H9 (cell line): ENCODE data around the gene SRGAP1. TPM values are rescaled to one million over a fixed set of nuclear protein-coding genes. Genes with fewer than 3 reads are reported as not detected.

ENCODE experiments used
- DNase-seq: peaks from one replicate; pipeline ENCODE4 v3.0.0-alpha.2; 2017
- H2AFZ ChIP-seq: one replicate; pipeline ENCODE4 v1.6.1; 2013; ENCODE audit warnings: mild to moderate bottlenecking, low read length, control low read depth, moderate library complexity
- H2AK5ac ChIP-seq: 2 replicates; pipeline ENCODE4 v1.6.1; 2013; ENCODE audit warnings: low read length, control low read depth, mixed read lengths; ENCODE audit not compliant: insufficient read length
- H2BK120ac ChIP-seq: one replicate; pipeline ENCODE4 v1.6.1; 2013; ENCODE audit warnings: low read depth, mild to moderate bottlenecking, low read length, control low read depth, inconsistent platforms; ENCODE audit not compliant: poor library complexity, severe bottlenecking
- H2BK12ac ChIP-seq: 2 replicates; pipeline ENCODE4 v1.6.1; 2013; ENCODE audit warnings: low read length, control low read depth, mixed read lengths, low read depth; ENCODE audit not compliant: insufficient read length
- H2BK15ac ChIP-seq: 2 replicates; pipeline ENCODE4 v1.6.1; 2013; ENCODE audit warnings: low read depth, low read length, control low read depth
- H2BK20ac ChIP-seq: one replicate; pipeline ENCODE4 v1.6.1; 2013; ENCODE audit warnings: low read depth, mild to moderate bottlenecking, low read length, control low read depth, inconsistent platforms; ENCODE audit not compliant: poor library complexity, severe bottlenecking
- H2BK5ac ChIP-seq: 2 replicates; pipeline ENCODE4 v1.6.1; 2013; ENCODE audit warnings: low read length, control low read depth, mixed read lengths; ENCODE audit not compliant: insufficient read length
- H3K14ac ChIP-seq: 2 replicates; pipeline ENCODE4 v1.6.1; 2013; ENCODE audit warnings: low read length, control low read depth; ENCODE audit not compliant: insufficient read depth
- H3K18ac ChIP-seq: 2 replicates; pipeline ENCODE4 v1.6.1; 2013; ENCODE audit warnings: low read depth, mild to moderate bottlenecking, mixed read lengths, low read length, control low read depth; ENCODE audit not compliant: insufficient read length
- H3K23ac ChIP-seq: 2 replicates; pipeline ENCODE4 v1.6.1; 2013; ENCODE audit warnings: low read length, control low read depth, mixed read lengths, low read depth; ENCODE audit not compliant: insufficient read length
- H3K23me2 ChIP-seq: 2 replicates; pipeline ENCODE4 v1.6.1; 2013; ENCODE audit warnings: low read depth, mild to moderate bottlenecking, mixed read lengths, low read length, control low read depth; ENCODE audit not compliant: insufficient read length, poor library complexity, severe bottlenecking
- H3K27ac ChIP-seq: 2 replicates; pipeline ENCODE4 v1.5.1; 2013; ENCODE audit warnings: low read length, control low read depth, mixed read lengths, low read depth; ENCODE audit not compliant: insufficient read length
- H3K27me3 ChIP-seq: 2 replicates; pipeline ENCODE4 v1.6.1; 2013; ENCODE audit warnings: low read length, control low read depth, inconsistent platforms; ENCODE audit not compliant: insufficient read depth
- H3K4ac ChIP-seq: 2 replicates; pipeline ENCODE4 v1.6.1; 2013; ENCODE audit warnings: low read depth, mild to moderate bottlenecking, control low read depth, inconsistent platforms, low read length, moderate library complexity
- H3K4me1 ChIP-seq: 2 replicates; pipeline ENCODE4 v1.6.1; 2013; ENCODE audit warnings: low read length, control low read depth, inconsistent platforms; ENCODE audit not compliant: insufficient read depth
- H3K4me2 ChIP-seq: 2 replicates; pipeline ENCODE4 v1.6.1; 2013; ENCODE audit warnings: low read length, control low read depth, mixed read lengths; ENCODE audit not compliant: insufficient read length, insufficient read depth
- H3K56ac ChIP-seq: 2 replicates; pipeline ENCODE4 v1.6.1; 2013; ENCODE audit warnings: low read depth, mild to moderate bottlenecking, mixed read lengths, low read length, control low read depth; ENCODE audit not compliant: insufficient read length
- H3K79me1 ChIP-seq: 2 replicates; pipeline ENCODE4 v1.6.1; 2013; ENCODE audit warnings: low read depth, mild to moderate bottlenecking, moderate library complexity, low read length, control low read depth, inconsistent platforms; ENCODE audit not compliant: insufficient read depth, poor library complexity, severe bottlenecking
- H3K79me2 ChIP-seq: 2 replicates; pipeline ENCODE4 v1.6.1; 2013; ENCODE audit warnings: low read length, control low read depth, inconsistent platforms; ENCODE audit not compliant: insufficient read depth
- H3K9ac ChIP-seq: 2 replicates; pipeline ENCODE4 v1.6.1; 2013; ENCODE audit warnings: low read length, control low read depth, mixed read lengths; ENCODE audit not compliant: insufficient read length; ENCODE audit errors: extremely low read depth
- H3K9me3 ChIP-seq: one replicate; pipeline ENCODE4 v1.6.1; 2013; ENCODE audit warnings: low read depth, low read length, inconsistent platforms; ENCODE audit not compliant: control insufficient read depth
- H3T11ph ChIP-seq: one replicate; pipeline ENCODE4 v1.6.1; 2013; ENCODE audit warnings: mild to moderate bottlenecking, low read length, control low read depth, inconsistent platforms
- H4K20me1 ChIP-seq: one replicate; pipeline ENCODE4 v1.6.1; 2013; ENCODE audit not compliant: control insufficient read depth, insufficient read length, insufficient read depth
- H4K5ac ChIP-seq: 2 replicates; pipeline ENCODE4 v1.6.1; 2013; ENCODE audit warnings: low read depth, mild to moderate bottlenecking, mixed read lengths, low read length, control low read depth; ENCODE audit not compliant: insufficient read length
- H4K8ac ChIP-seq: replicated peaks from 2 replicates; pipeline ENCODE4 v1.6.1; 2013; ENCODE audit warnings: low read length, control low read depth, mixed read lengths, low read depth; ENCODE audit not compliant: insufficient read length
- H4K91ac ChIP-seq: 2 replicates; pipeline ENCODE4 v1.6.1; 2013; ENCODE audit warnings: low read depth, mild to moderate bottlenecking, moderate library complexity, mixed read lengths, low read length, control low read depth; ENCODE audit not compliant: insufficient read length
- H3K27ac Mint-ChIP-seq, 3 experiments: 2 replicates in 2 of 3; 3 replicates in 1 of 3; pipeline ENCODE4 v1.8.0; 2020 to 2021; ENCODE audit warnings: mixed read lengths in 3 of 3, mild to moderate bottlenecking in 1 of 3, moderate library complexity in 1 of 3
- H3K27me3 Mint-ChIP-seq: 2 replicates; pipeline ENCODE4 v1.8.0; 2021; ENCODE audit warnings: low read depth, mild to moderate bottlenecking, moderate library complexity, mixed read lengths
- H3K36me3 Mint-ChIP-seq, 3 experiments: 2 replicates in 2 of 3; 3 replicates in 1 of 3; pipeline ENCODE4 v1.8.0; 2020 to 2021; ENCODE audit warnings: low read depth in 3 of 3, mixed read lengths in 3 of 3; ENCODE audit not compliant: insufficient read depth in 1 of 3
- H3K4me1 Mint-ChIP-seq, 2 experiments: 2 replicates each; pipeline ENCODE4 v1.8.0; 2020; ENCODE audit warnings: mixed read lengths in 2 of 2
- H3K4me3 Mint-ChIP-seq, 2 experiments: 2 replicates in 1 of 2; 3 replicates in 1 of 2; pipeline ENCODE4 v1.8.0; 2020 to 2021; ENCODE audit warnings: mild to moderate bottlenecking in 2 of 2, mixed read lengths in 2 of 2, moderate library complexity in 1 of 2
- H3K9me3 Mint-ChIP-seq, 2 experiments: 2 replicates in 1 of 2; 3 replicates in 1 of 2; pipeline ENCODE4 v1.8.0; 2020; ENCODE audit warnings: mild to moderate bottlenecking in 2 of 2, mixed read lengths in 2 of 2, moderate library complexity in 1 of 2
- WGBS: extraction: QIAGEN DNeasy Blood & Tissue Kit; methylation state at CpG from one replicate; pipeline ENCODE4 v1.1.7; 2013; ENCODE audit warnings: missing lambda C conversion rate, low lambda C conversion rate, mixed read lengths; ENCODE audit not compliant: insufficient read length; ENCODE audit errors: extremely low coverage; 5-methylcytosine and 5-hydroxymethylcytosine counted together
- total RNA-seq: library from RNA; stranded (reverse); gene quantifications from 2 replicates; pipeline ENCODE4 v1.2.1, GENCODE V29; 2021
- TF ChIP-seq, protein P1 (sequence below): fragments of 200-600 bp; sonication (generic); conservative IDR thresholded peaks from 3 replicates; pipeline ENCODE4 v1.8.0; 2021; ENCODE audit warnings: antibody characterized with exemption, mild to moderate bottlenecking

Gene SRGAP1
- total RNA-seq, 1 experiment from 2014 or later, result 4.8 TPM

DNA sequence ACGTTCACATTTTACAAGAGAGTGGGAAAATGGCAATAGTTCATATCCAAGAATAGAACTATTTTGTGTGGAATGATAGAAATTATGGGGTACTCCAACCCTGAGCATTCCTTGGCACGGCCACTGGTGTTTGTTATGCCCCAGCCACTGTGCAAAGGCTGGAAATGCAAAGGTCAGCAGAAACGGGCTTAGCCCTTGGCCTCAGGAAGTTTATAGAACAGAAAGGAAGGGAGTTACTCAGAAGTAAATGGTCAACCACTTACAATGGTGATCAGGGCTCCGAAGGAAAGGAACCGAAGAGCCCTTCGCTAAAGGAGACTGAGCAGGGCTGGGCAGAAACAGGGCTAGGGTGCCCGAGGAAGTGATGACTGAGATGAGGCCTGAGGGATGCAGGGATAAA lies 332.5 kb downstream of the SRGAP1 start:
- Histone ChIP-seq H4K91ac (no peak overlapping the region), H3K9ac (no peak overlapping the region), H3K23me2 (no peaks in the 10 kb centered on the region), H3K9me3 (no peaks in the 10 kb centered on the region), H2AFZ (no peak overlapping the region), H3T11ph (no peak overlapping the region), H3K14ac (no peak overlapping the region), H2BK15ac (no peak overlapping the region), H3K4ac (no peak overlapping the region), H3K27me3 (no peaks in the 10 kb centered on the region), H4K20me1 (no peaks in the 10 kb centered on the region), H4K5ac (no peak overlapping the region), H2BK120ac (no peak overlapping the region), H3K79me2 (no peaks in the 10 kb centered on the region), H3K18ac (no peak overlapping the region), H2BK20ac (no peak overlapping the region), H3K79me1 (no peaks in the 10 kb centered on the region), H3K4me1 (no peaks in the 10 kb centered on the region), H2BK5ac (no peak overlapping the region), H2AK5ac (no peak overlapping the region), H3K23ac (no peak overlapping the region), H3K4me2 (no peak overlapping the region), H3K27ac (no peak overlapping the region), H4K8ac (no peak overlapping the region), H3K56ac (no peak overlapping the region), H2BK12ac (no peak overlapping the region)
- TF ChIP-seq, protein P1, sequence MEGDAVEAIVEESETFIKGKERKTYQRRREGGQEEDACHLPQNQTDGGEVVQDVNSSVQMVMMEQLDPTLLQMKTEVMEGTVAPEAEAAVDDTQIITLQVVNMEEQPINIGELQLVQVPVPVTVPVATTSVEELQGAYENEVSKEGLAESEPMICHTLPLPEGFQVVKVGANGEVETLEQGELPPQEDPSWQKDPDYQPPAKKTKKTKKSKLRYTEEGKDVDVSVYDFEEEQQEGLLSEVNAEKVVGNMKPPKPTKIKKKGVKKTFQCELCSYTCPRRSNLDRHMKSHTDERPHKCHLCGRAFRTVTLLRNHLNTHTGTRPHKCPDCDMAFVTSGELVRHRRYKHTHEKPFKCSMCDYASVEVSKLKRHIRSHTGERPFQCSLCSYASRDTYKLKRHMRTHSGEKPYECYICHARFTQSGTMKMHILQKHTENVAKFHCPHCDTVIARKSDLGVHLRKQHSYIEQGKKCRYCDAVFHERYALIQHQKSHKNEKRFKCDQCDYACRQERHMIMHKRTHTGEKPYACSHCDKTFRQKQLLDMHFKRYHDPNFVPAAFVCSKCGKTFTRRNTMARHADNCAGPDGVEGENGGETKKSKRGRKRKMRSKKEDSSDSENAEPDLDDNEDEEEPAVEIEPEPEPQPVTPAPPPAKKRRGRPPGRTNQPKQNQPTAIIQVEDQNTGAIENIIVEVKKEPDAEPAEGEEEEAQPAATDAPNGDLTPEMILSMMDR, result no peak
- Mint-ChIP-seq H3K27me3 (no peaks in the 10 kb centered on the region; the same call in 1 of the 2 replicates), H3K4me3 (no peak overlapping the region), H3K36me3 (no peaks in the 10 kb centered on the region), H3K27ac (no peak overlapping the region), H3K4me1 (peaks cover 4% of the 10 kb centered on the region in 2 experiments; a peak in 3 of 4 replicates), H3K9me3 (no peaks in the 10 kb centered on the region)
- no peak for DNase-seq
- no CpG with 5 or more reads among the region's 7 CpGs for WGBS
